ENCODE measurements around the gene SCGN.
"Not testable (repeated sequence)": the region's sequence is repeated elsewhere in the genome, so short reads cannot be mapped to it uniquely, and the experiment has no call there.

Gene SCGN

DNA sequence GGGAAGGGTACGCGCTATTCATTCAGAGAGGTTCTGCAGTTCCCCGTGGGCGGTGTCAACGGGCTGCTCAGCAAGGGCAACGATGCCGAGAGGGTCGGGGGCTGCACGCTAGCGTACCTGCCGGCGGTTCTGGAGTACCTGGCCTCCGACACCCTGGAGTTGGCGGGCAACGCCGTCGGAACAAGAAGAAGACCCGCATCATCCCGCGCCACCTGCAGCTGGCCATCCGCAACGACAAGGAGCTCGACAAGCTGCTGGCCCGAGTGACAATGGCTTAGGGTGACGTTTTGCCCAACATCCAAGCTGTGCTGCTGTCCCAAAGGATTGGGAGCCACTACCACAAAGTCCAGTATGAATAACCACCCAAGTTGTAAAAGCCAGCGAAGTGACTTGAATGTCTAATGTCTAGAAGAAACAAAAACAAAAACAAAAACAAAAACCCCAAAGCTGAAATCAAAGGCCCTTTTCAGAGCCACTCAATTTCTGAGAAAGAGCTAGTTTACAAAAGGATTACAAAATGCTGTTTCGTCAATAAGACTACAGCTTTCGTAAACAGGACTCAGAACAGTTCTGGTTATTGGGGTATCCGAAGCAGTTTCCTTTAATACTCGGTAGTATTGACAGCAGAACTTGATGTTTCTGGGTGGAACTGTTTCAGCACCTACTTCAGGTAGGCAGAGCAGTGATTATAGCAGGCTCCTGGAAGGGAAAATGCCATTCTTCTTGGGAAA, 80.6 kb downstream of the SCGN start:
- no peak for DNase-seq

GRCh38 chr6:25735261-25735660, 83.2 kb downstream of the SCGN start:
- no peak for DNase-seq

DNA sequence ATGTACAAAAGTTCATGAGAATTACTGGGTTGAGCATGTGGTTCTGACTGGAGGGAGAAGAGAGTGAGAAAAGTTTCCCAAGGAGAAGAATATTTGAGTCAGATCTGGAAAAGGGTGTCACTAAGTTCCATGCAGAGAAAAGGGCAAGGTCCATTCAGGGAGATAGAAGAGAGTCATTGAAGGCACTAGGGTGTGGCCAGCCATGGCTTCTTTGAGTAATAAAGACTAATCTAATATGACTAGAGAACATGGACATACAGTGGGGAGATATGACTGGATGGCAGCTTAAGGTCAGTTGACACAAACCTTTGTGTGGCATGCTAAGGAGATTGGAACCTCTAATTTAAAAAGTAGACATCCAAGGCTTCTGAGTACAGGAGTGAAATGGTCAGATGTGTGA, 91.9 kb downstream of the SCGN start:
- no peak for DNase-seq

DNA sequence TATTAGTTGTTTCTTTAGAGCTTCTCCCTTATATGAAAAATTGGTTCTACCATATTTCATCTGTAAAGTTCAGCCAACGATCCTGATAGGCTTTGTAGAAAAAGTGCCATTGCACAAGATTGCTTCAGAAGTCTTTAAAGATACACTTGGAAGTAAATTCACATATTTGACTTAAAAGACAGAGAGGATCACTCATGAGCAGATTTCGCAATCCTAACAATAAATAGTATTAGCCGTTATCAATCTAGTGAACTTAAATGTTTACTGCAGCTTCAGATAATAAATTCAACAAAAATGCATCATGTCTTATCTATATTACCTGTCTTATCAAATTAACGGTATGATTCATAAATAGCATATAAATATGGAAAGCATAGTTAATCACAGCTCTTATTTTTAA, 93.8 kb downstream of the SCGN start:
- no peak for DNase-seq

DNA sequence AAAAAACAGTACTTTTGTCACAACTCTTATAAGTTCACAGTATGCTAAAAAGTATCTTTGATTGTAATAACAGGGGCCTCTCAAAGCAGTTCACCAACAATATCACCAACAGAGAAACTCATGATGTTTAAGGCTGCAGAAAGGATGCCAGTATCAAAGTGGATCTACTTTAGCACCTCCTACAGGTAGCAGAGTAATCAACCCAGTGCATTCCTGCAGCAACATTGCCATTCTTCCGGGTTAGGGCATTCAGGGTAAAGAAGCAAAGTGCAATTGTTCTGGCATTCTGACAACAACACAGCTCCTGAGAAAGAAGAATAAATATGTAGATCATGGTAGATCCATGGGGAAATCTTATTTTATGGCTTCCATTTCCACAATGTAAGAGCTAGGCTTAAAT, 95.0 kb downstream of the SCGN start:
- DNase-seq = no peak

DNA sequence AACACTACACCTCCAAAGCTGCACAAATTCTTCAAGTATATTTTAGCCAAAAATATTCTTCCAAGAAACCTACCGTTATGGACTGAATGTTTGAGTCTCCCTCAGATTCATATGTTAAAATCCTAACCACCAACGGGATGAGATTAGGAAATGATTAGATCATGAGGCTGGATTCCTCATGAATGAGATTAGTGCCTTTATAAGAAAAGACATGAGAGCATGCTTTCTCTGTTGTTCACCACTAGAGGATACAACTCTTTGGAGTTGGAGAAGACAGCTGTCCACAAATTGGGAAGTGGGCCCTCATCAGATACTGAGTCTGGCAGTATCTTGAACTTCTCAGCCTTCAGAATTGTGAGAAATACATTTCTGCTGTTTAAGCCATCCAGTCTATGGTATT, 95.5 kb downstream of the SCGN start:
- DNase-seq = no peak

DNA sequence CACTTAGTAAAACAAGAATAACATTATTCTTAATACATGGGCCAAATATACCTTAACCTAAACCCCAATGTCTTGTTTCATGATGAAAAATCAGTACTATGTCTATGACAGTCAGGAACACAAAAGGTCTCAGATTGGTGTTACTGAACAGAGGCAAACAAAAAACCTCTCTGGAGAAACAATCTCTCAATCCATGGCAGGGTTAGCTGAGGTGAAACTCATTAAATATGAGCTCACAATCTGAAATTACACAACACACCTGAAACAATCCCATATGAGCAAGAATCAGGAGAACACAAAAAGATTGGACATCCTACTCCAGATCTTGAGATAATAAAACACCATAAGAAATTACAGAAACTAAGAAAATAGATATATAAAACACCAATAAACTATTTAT, 96.0 kb downstream of the SCGN start:
- no peak for DNase-seq

DNA sequence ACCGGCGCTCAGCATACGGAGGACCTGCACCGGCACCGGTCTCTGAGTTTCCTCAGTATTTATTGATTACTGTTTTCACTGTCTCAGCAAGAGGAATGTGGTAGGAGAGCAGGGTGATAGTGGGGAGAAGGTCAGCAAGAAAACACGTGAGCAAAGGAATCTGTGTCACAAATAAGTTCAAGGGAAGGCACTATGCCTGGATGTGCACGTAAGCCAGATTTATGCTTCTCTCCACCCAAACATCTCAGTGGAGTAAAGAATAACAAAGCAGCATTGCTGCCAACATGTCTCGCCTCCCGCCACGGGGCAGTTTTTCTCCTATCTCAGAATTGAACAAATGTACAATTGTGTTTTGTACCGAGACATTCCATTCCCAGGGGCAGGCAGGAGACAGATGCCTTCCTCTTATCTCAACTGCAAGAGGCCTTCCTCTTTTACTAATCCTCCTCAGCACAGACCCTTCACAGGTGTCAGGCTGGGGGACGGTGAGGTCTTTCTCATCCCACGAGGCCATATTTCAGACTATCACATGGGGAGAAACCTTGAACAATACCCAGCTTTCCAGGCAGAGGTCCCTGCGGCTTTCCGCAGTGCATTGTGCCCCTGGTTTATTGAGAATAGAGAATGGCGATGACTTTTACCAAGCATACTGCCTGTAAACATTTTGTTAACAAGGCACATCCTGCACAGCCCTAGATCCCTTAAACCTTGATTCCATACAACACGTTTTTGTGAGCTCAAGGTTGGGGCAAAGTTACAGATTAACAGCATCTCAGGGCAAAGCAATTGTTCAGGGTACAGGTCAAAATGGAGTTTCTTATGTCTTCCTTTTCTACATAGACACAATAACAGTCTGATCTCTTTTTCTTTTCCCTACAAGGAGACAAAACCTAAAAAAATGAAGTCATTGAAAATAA, 96.8 kb downstream of the SCGN start:
- DNase-seq = not testable (repeated sequence)

- DNase-seq = no peak
These were observed 97.8 kb downstream of the SCGN start for GRCh38 chr6:25749837-25750236.

GRCh38 chr6:25750906-25751305, 98.9 kb downstream of the SCGN start:
- DNase-seq = no peak
